OCI-LY1 (cell line): ENCODE data around the gene ZGRF1.
A peak's percentile ranks its signal among the peaks of the same experiment; 100 is the strongest.

Experiments used
- H2AFZ ChIP-seq: fragments of 200-600 bp; sonication (generic), shearing (Covaris generic); 2 replicates; pipeline ENCODE4 v1.6.0; 2014; ENCODE audit warnings: antibody characterized with exemption, mild to moderate bottlenecking, low read length
- H3F3A ChIP-seq: fragments of 200-600 bp; sonication (generic), shearing (Covaris generic); 2 replicates; pipeline ENCODE4 v1.6.0; 2014; ENCODE audit warnings: mild to moderate bottlenecking, antibody characterized with exemption, low read length, moderate library complexity; ENCODE audit not compliant: insufficient read depth
- H3K27ac ChIP-seq: fragments of 200-600 bp; sonication (generic); 2 replicates; pipeline ENCODE4 v1.5.1; 2014; ENCODE audit warnings: low read length, mixed run types, mild to moderate bottlenecking, low read depth; ENCODE audit not compliant: poor library complexity, severe bottlenecking
- H3K27me3 ChIP-seq: fragments of 200-600 bp; sonication (generic); 2 replicates; pipeline ENCODE4 v1.6.0; 2014; ENCODE audit warnings: antibody characterized with exemption, mild to moderate bottlenecking, low read length, moderate library complexity; ENCODE audit not compliant: insufficient read depth
- H3K36me3 ChIP-seq: fragments of 200-600 bp; sonication (generic); 2 replicates; pipeline ENCODE4 v1.6.1; 2014; ENCODE audit warnings: mild to moderate bottlenecking, antibody characterized with exemption, low read length, moderate library complexity, mixed read lengths; ENCODE audit not compliant: insufficient read depth
- H3K4me1 ChIP-seq: fragments of 200-600 bp; sonication (generic); 2 replicates; pipeline ENCODE4 v1.5.1; 2014; ENCODE audit warnings: mild to moderate bottlenecking, low read length, moderate library complexity; ENCODE audit not compliant: insufficient read depth, severe bottlenecking
- H3K4me2 ChIP-seq: fragments of 200-600 bp; sonication (generic), shearing (Covaris generic); 2 replicates; pipeline ENCODE4 v1.6.1; 2014; ENCODE audit warnings: low read length
- H3K4me3 ChIP-seq: fragments of 200-600 bp; sonication (generic); 2 replicates; pipeline ENCODE4 v1.5.1; 2014; ENCODE audit warnings: low read length, low read depth, mild to moderate bottlenecking, mixed read lengths; ENCODE audit not compliant: poor library complexity, severe bottlenecking
- H3K79me2 ChIP-seq: fragments of 200-600 bp; shearing (Covaris generic); 2 replicates; pipeline ENCODE4 v1.6.1; 2016; ENCODE audit warnings: mixed run types, low read length, mixed read lengths; ENCODE audit not compliant: insufficient read depth
- H3K9ac ChIP-seq: fragments of 200-600 bp; sonication (generic), shearing (Covaris generic); 2 replicates; pipeline ENCODE4 v1.6.1; 2014; ENCODE audit warnings: mild to moderate bottlenecking, low read length, mixed read lengths
- H3K9me2 ChIP-seq: fragments of 200-600 bp; sonication (generic), shearing (Covaris generic); 2 replicates; pipeline ENCODE4 v1.6.1; 2014; ENCODE audit warnings: low read depth, mild to moderate bottlenecking, low read length, mixed read lengths
- H3K9me3 ChIP-seq: fragments of 200-600 bp; shearing (Covaris generic); 2 replicates; pipeline ENCODE4 v1.6.1; 2014; ENCODE audit warnings: low read length, mixed read lengths
- H4K20me1 ChIP-seq: fragments of 200-600 bp; sonication (generic), shearing (Covaris generic); 2 replicates; pipeline ENCODE4 v1.6.0; 2016; ENCODE audit warnings: mild to moderate bottlenecking, low read length; ENCODE audit not compliant: insufficient read depth
- EZH2 ChIP-seq: fragments of 200-600 bp; sonication (generic), shearing (Covaris generic); IDR thresholded peaks from 2 replicates; pipeline ENCODE4 v1.8.0; 2017; ENCODE audit warnings: borderline replicate concordance, mixed run types, mild to moderate bottlenecking, antibody characterized with exemption, low read length, moderate library complexity, mixed read lengths
- TF ChIP-seq, protein P1 (sequence below): fragments of 200-600 bp; sonication (generic), shearing (Covaris generic); IDR thresholded peaks from 2 replicates; pipeline ENCODE4 v1.5.1; 2017; ENCODE audit warnings: mild to moderate bottlenecking, antibody characterized with exemption, low read length, moderate library complexity, mixed read lengths

The ZGRF1 gene

DNA sequence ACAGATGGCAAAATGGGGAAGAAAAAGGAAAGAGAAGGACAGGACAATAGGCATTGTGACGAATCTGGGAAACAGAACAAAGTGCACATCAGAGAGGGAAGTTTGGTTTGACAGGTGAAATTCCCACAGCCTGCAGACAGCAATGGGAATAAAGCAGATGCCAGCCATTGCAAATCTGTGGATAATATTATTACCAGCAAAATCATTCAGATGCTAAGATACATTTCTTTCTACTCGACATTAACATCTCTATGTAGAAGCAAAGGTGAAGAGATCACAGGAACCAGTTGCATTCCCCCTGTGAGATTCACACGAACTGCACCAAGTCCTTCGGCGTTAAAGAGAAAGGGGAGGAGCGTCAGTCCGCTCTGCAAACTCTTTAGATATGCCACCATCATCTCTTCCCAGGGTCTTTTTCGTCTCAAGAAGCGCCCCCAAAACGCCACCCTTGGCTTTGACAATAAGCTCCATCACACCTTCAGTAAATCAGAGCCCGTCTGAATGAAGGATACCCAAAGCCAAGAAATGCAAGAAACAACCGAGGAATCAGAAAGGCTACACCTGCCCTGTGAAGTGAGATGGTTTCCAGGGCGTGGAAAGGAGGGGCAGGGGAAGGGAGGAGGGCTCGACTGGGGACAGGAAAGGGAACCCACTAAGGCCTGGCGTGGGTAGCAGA lies 122.6 kb downstream of the ZGRF1 start:
- H3F3A ChIP-seq = no peaks in the 10 kb centered on the region
- no peaks in the 10 kb centered on the region for H3K79me2 ChIP-seq
- H3K9me3 ChIP-seq = no peaks in the 10 kb centered on the region
- H2AFZ ChIP-seq = no peak overlapping the region
- peak overlapping the region; percentile 90 for H3K4me2 ChIP-seq
- no peak overlapping the region for H3K27ac ChIP-seq
- no peaks in the 10 kb centered on the region for H3K36me3 ChIP-seq
- H3K4me1 ChIP-seq = peaks cover 34% of the 10 kb centered on the region
- no peaks in the 10 kb centered on the region for H4K20me1 ChIP-seq
- peaks cover 10% of the 10 kb centered on the region; the same call in 1 of the 2 replicates for H3K27me3 ChIP-seq
- TF ChIP-seq, protein P1, sequence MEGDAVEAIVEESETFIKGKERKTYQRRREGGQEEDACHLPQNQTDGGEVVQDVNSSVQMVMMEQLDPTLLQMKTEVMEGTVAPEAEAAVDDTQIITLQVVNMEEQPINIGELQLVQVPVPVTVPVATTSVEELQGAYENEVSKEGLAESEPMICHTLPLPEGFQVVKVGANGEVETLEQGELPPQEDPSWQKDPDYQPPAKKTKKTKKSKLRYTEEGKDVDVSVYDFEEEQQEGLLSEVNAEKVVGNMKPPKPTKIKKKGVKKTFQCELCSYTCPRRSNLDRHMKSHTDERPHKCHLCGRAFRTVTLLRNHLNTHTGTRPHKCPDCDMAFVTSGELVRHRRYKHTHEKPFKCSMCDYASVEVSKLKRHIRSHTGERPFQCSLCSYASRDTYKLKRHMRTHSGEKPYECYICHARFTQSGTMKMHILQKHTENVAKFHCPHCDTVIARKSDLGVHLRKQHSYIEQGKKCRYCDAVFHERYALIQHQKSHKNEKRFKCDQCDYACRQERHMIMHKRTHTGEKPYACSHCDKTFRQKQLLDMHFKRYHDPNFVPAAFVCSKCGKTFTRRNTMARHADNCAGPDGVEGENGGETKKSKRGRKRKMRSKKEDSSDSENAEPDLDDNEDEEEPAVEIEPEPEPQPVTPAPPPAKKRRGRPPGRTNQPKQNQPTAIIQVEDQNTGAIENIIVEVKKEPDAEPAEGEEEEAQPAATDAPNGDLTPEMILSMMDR = no peak
- TF ChIP-seq EZH2 = no peak
- H3K9ac ChIP-seq = no peak overlapping the region
- H3K4me3 ChIP-seq = peak overlapping the region; percentile 63
- no peaks in the 10 kb centered on the region for H3K9me2 ChIP-seq

DNA sequence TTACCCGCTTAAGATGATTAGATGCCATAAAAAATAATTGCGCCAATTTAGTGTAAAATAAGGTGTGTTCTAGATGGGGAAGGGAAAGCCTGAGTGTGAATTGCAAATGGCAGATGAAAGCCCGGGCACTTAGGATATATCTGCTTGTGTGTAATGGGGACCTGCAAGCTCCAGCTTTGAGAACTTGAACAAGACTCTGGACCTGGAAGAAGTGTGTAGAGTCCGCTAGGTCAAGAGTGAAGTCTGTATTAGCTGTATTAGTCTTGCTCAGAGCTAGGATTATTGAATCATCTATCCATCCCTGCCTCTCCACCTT lies 124.9 kb downstream of the ZGRF1 start:
- no peaks in the 10 kb centered on the region for H4K20me1 ChIP-seq
- H3K27me3 ChIP-seq = peaks cover 10% of the 10 kb centered on the region; the same call in 1 of the 2 replicates
- TF ChIP-seq EZH2 = no peak
- TF ChIP-seq, protein P1 = no peak

DNA sequence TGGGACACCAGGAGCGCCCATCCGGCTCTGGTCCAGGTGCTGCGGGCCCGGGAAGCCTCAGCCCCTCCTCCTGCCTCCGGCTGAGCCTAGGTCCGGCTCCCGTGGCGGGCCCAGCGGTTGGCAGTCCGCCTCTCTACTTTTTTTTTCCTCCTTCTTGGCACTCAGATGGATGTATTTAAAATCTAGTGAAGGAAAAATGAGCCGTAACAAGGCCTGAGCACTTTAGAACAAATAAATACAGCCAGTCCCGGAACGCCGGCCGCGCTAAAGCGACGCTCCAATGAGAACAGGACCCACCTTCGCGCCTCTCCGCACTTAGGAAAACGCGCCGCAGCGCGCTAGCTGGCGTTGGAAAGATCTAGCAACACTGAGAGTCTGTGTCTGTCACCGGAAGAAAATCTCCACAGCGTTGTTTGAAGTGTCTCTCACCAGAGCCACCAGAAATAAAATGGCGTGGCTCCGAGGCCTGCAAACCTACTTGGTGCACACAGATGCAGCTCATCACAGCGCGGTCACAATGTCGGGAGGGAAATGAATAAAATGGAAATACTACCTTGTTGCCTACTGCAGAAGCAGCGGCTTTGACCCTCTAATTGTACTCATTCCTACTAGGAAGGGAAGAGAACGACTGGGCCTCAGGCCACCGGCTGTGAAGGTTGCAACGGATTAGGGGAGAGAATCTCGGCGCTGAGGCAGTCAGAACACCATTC lies 125.5 kb downstream of the ZGRF1 start:
- Histone ChIP-seq H3K4me3 (no peak overlapping the region), H3K9me2 (no peaks in the 10 kb centered on the region), H3K27me3 (peaks cover 10% of the 10 kb centered on the region; the same call in 1 of the 2 replicates), H3K4me1 (peaks cover 21% of the 10 kb centered on the region), H3K27ac (no peak overlapping the region), H3K79me2 (no peaks in the 10 kb centered on the region), H3K9me3 (no peaks in the 10 kb centered on the region), H4K20me1 (no peaks in the 10 kb centered on the region), H3K4me2 (no peak overlapping the region), H3K36me3 (no peaks in the 10 kb centered on the region), H3F3A (no peaks in the 10 kb centered on the region), H2AFZ (no peak overlapping the region), H3K9ac (no peak overlapping the region)
- TF ChIP-seq, protein P1 = no peak

More for the DNA sequence above, 124.9 kb downstream of the ZGRF1 start:
- Histone ChIP-seq H3K79me2 (no peaks in the 10 kb centered on the region), H3K9ac (no peak overlapping the region), H3K27ac (no peak overlapping the region), H3K4me3 (no peak overlapping the region), H2AFZ (no peak overlapping the region), H3K4me2 (no peak overlapping the region), H3K36me3 (no peaks in the 10 kb centered on the region), H3K9me2 (no peaks in the 10 kb centered on the region), H3F3A (no peaks in the 10 kb centered on the region), H3K4me1 (peaks cover 26% of the 10 kb centered on the region), H3K9me3 (no peaks in the 10 kb centered on the region)
